Neuronal stem cell (in vitro differentiated cells): ENCODE data around the gene SLC17A7.
A peak's percentile ranks its signal among the peaks of the same experiment; 100 is the strongest.

Source experiments
- DNase-seq: peaks from one replicate; pipeline ENCODE4 v3.0.0-alpha.2; 2013; ENCODE audit warnings: low spot score
- H2AFZ ChIP-seq: one replicate; pipeline ENCODE4 v1.6.1; 2013; ENCODE audit warnings: mild to moderate bottlenecking, low read length, inconsistent platforms
- H2AK5ac ChIP-seq: 2 replicates; pipeline ENCODE4 v1.6.1; 2013; ENCODE audit warnings: low read depth, mild to moderate bottlenecking, inconsistent platforms, low read length, moderate library complexity, mixed read lengths
- H2BK120ac ChIP-seq: 2 replicates; pipeline ENCODE4 v1.6.1; 2013; ENCODE audit warnings: low read depth, mild to moderate bottlenecking, inconsistent platforms, low read length, moderate library complexity, mixed read lengths
- H2BK12ac ChIP-seq: one replicate; pipeline ENCODE4 v1.6.1; 2013; ENCODE audit warnings: low read length, inconsistent platforms
- H2BK15ac ChIP-seq: 2 replicates; pipeline ENCODE4 v1.6.1; 2013; ENCODE audit warnings: mild to moderate bottlenecking, low read length, inconsistent platforms, mixed read lengths
- H2BK5ac ChIP-seq: one replicate; pipeline ENCODE4 v1.6.1; 2013; ENCODE audit warnings: inconsistent platforms, mild to moderate bottlenecking, low read length, moderate library complexity
- H3K14ac ChIP-seq: one replicate; pipeline ENCODE4 v1.6.1; 2013; ENCODE audit warnings: low read length, inconsistent platforms
- H3K18ac ChIP-seq: 2 replicates; pipeline ENCODE4 v1.6.1; 2013; ENCODE audit warnings: low read length, inconsistent platforms
- H3K23ac ChIP-seq: 2 replicates; pipeline ENCODE4 v1.6.1; 2013; ENCODE audit warnings: low read depth, mild to moderate bottlenecking, mixed read lengths, low read length, inconsistent platforms; ENCODE audit not compliant: poor library complexity
- H3K27ac ChIP-seq: replicated peaks from 3 replicates; pipeline ENCODE4 v1.5.1; 2013; ENCODE audit warnings: low read length, inconsistent platforms
- H3K27me3 ChIP-seq, 3 experiments: 2 replicates each; pipeline ENCODE4 v1.6.1; 2013; ENCODE audit warnings: low read length in 3 of 3, mild to moderate bottlenecking in 2 of 3, inconsistent platforms in 1 of 3, low read depth in 1 of 3, mixed read lengths in 1 of 3, moderate library complexity in 1 of 3; ENCODE audit not compliant: control insufficient read depth in 3 of 3, insufficient read depth in 3 of 3
- H3K36me3 ChIP-seq, 2 donors: replicated peaks in 1 of 2; 2 replicates each; pipeline ENCODE4 v1.6.1; 2013; ENCODE audit warnings: low read length in 2 of 2; ENCODE audit not compliant: control insufficient read depth in 2 of 2, insufficient read depth in 2 of 2
- H3K4ac ChIP-seq: 2 replicates; pipeline ENCODE4 v1.6.1; 2013; ENCODE audit warnings: inconsistent platforms, mild to moderate bottlenecking, low read length, moderate library complexity
- H3K4me1 ChIP-seq, 2 donors: 1 replicate in 1 of 2; 2 replicates in 1 of 2; pipeline ENCODE4 v1.6.1; 2013; ENCODE audit warnings: low read length in 2 of 2, low read depth in 1 of 2; ENCODE audit not compliant: control insufficient read depth in 2 of 2, insufficient read depth in 1 of 2
- H3K4me2 ChIP-seq: one replicate; pipeline ENCODE4 v1.6.1; 2013; ENCODE audit warnings: mild to moderate bottlenecking, low read length, inconsistent platforms; ENCODE audit not compliant: insufficient read depth, poor library complexity, severe bottlenecking
- H3K4me3 ChIP-seq, 2 donors: 2 replicates each; pipeline ENCODE4 v1.5.1; 2013; ENCODE audit warnings: low read length in 2 of 2, mild to moderate bottlenecking in 2 of 2, inconsistent platforms in 1 of 2, moderate library complexity in 1 of 2
- H3K79me1 ChIP-seq: one replicate; pipeline ENCODE4 v1.6.1; 2013; ENCODE audit warnings: low read depth, mild to moderate bottlenecking, inconsistent platforms, low read length, moderate library complexity
- H3K9ac ChIP-seq: one replicate; pipeline ENCODE4 v1.6.1; 2013; ENCODE audit warnings: mild to moderate bottlenecking, low read depth, low read length, inconsistent platforms; ENCODE audit not compliant: poor library complexity
- H3K9me3 ChIP-seq, 2 donors: replicated peaks in 1 of 2; 2 replicates each; pipeline versions ENCODE3 to v1.6.1; 2013; ENCODE audit warnings: low read length in 2 of 2, mild to moderate bottlenecking in 2 of 2, inconsistent platforms in 1 of 2, low read depth in 1 of 2, mixed read lengths in 1 of 2, moderate library complexity in 1 of 2; ENCODE audit not compliant: control insufficient read depth in 2 of 2, insufficient read depth in 1 of 2
- H4K8ac ChIP-seq: one replicate; pipeline ENCODE4 v1.6.1; 2013; ENCODE audit warnings: low read depth, mild to moderate bottlenecking, inconsistent platforms, low read length, moderate library complexity
- H4K91ac ChIP-seq: one replicate; pipeline ENCODE4 v1.6.1; 2013; ENCODE audit warnings: low read length, low read depth, mild to moderate bottlenecking, inconsistent platforms; ENCODE audit not compliant: poor library complexity
- WGBS, 2 donors: extraction: QIAGEN DNeasy Blood & Tissue Kit; methylation state at CpG; one replicate each; pipeline ENCODE4 v1.1.7; 2013; ENCODE audit warnings: missing lambda C conversion rate in 2 of 2, mixed read lengths in 1 of 2; ENCODE audit not compliant: insufficient read length in 2 of 2, insufficient replicate concordance in 1 of 2; ENCODE audit errors: extremely low coverage in 2 of 2; 5-methylcytosine and 5-hydroxymethylcytosine counted together

SLC17A7 gene

DNA sequence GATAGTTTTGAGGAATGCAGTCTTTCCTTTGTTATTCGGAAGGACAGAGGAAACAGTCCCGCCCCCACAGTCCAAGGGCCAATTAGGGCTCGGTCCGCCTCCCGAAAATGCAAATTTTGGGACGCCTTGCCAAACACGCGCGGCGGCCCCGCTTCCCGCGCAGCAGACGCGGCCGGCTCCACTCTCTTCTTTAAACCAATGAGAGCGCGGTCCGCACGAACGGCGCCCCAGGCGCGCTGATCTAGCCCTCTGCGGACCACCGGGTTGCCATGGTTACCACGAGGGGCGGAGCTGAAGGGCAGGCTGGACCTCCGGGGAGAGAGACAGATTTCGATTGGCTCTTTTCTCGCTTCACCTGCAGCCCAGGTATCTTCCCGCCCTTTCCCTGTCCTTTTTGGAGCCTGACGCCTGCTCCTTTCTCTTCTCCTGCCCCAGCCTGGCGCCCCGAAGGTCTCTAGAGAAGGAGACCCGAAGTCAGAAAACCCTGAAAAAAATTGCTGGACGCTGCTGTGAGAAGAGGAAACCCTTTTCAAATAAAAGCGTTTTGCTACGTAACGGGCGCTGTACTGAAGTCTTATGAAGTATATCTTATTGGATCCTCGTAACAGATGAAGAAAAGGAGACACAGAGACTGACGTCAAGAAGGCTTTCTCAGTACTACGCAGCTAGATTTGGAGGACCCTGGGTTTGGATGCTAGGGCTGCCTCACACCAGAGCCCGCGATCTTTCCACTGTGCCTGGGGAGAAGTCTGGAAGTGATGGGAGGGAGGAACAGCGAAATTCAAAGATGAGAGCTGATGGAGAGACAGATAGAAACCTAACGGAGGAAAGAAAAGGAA lies 20.1 kb downstream of the SLC17A7 start:
- no peak overlapping the region for H2AFZ ChIP-seq
- H4K91ac ChIP-seq = no peak overlapping the region
- no peak overlapping the region for H2BK5ac ChIP-seq
- H3K9me3 ChIP-seq = no peaks in the 10 kb centered on the region
- H3K79me1 ChIP-seq = no peaks in the 10 kb centered on the region
- WGBS, 2 donors = no CpG with 5 or more reads among the region's 48 CpGs
- H2AK5ac ChIP-seq = no peak overlapping the region
- no peak overlapping the region for H2BK15ac ChIP-seq
- H2BK12ac ChIP-seq = no peak overlapping the region
- H3K9ac ChIP-seq = no peak overlapping the region
- no peak overlapping the region for H3K18ac ChIP-seq
- H3K27me3 ChIP-seq = peaks cover 6 to 98% (median 52%) of the 10 kb centered on the region in 3 experiments
- no peak overlapping the region for H3K4ac ChIP-seq
- no peak overlapping the region for H3K4me2 ChIP-seq
- no peak overlapping the region for H4K8ac ChIP-seq
- H3K4me3 ChIP-seq = no peak overlapping the region
- H2BK120ac ChIP-seq = no peak overlapping the region
- peaks cover 11 to 14% of the 10 kb centered on the region in 2 donors for H3K4me1 ChIP-seq
- no peak overlapping the region for H3K27ac ChIP-seq
- H3K14ac ChIP-seq = no peak overlapping the region
- H3K23ac ChIP-seq = no peak overlapping the region
- no peaks in the 10 kb centered on the region for H3K36me3 ChIP-seq
- DNase-seq = peak; percentile 88

DNA sequence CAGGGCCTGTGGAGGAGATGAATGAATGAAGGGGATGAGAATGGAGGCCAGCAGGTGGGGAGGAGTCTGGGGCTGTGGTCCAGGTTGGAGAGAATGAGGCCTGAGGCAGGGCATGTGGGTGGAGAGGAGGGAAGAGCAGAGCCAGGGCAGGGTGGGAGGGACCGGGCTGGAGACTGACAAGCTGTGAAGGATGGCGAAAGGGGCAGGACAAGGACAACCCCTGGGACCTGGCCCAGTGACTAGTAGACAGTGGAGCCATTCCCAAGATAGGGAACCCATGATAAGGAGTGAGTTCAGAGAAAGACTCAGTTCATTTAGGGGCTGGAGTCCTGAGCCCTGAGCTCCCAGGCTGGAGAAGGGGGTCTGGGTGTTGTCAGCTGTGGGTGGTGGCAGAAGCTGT lies 21.1 kb downstream of the SLC17A7 start:
- no peak overlapping the region for H3K4me3 ChIP-seq
- H3K9me3 ChIP-seq = no peaks in the 10 kb centered on the region
- H4K91ac ChIP-seq = no peak overlapping the region
- H2AK5ac ChIP-seq = no peak overlapping the region
- H2BK5ac ChIP-seq = no peak overlapping the region
- no peak overlapping the region for H3K4me2 ChIP-seq
- H2BK12ac ChIP-seq = no peak overlapping the region
- no peak overlapping the region for H3K18ac ChIP-seq
- H3K79me1 ChIP-seq = no peaks in the 10 kb centered on the region
- no peak overlapping the region for H4K8ac ChIP-seq
- no peak overlapping the region for H2BK120ac ChIP-seq
- no peak overlapping the region for H3K9ac ChIP-seq
- peaks cover 5 to 95% (median 41%) of the 10 kb centered on the region in 3 experiments for H3K27me3 ChIP-seq
- peaks cover 11 to 14% of the 10 kb centered on the region in 2 donors for H3K4me1 ChIP-seq
- no peak overlapping the region for H3K14ac ChIP-seq
- H2AFZ ChIP-seq = no peak overlapping the region
- no peak overlapping the region for H2BK15ac ChIP-seq
- H3K4ac ChIP-seq = no peak overlapping the region
- H3K23ac ChIP-seq = no peak overlapping the region
- no peaks in the 10 kb centered on the region for H3K36me3 ChIP-seq
- no CpG with 5 or more reads among the region's 2 CpGs for WGBS, 2 donors
- no peak for DNase-seq
- H3K27ac ChIP-seq = no peak overlapping the region

DNA sequence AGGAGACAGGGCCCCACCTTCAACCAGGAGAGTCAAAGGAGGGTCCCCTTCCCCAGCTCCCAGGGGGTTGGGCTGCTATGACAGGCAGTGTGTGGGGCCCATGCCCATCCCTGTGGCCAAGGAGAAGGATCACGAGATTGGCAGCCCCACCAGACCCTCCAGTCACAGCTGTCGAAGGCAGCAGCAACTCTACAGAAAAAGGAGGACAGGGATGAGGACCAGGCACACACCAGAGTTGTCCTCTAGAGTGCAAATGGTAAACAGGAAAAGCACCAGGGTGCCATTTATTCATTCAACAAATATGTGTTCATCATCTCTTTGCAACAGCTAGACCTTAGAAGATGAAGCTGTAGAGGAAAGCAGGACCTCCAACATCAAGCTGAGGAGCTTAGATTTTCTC lies 22.2 kb downstream of the SLC17A7 start:
- no peak overlapping the region for H4K8ac ChIP-seq
- H3K4me3 ChIP-seq = no peak overlapping the region
- peaks cover 11 to 17% of the 10 kb centered on the region in 2 donors for H3K4me1 ChIP-seq
- no peak overlapping the region for H4K91ac ChIP-seq
- no peaks in the 10 kb centered on the region for H3K36me3 ChIP-seq
- H3K18ac ChIP-seq = no peak overlapping the region
- no peak overlapping the region for H2BK120ac ChIP-seq
- no peak overlapping the region for H2BK12ac ChIP-seq
- peaks cover 5 to 92% (median 33%) of the 10 kb centered on the region in 3 experiments for H3K27me3 ChIP-seq
- H2BK5ac ChIP-seq = no peak overlapping the region
- no peak overlapping the region for H2AK5ac ChIP-seq
- H3K79me1 ChIP-seq = no peaks in the 10 kb centered on the region
- H2BK15ac ChIP-seq = no peak overlapping the region
- H3K9ac ChIP-seq = no peak overlapping the region
- no peak overlapping the region for H2AFZ ChIP-seq
- whole genome bisulfite sequencing, 2 donors = no CpG with 5 or more reads among the region's 2 CpGs
- no peak overlapping the region for H3K4me2 ChIP-seq
- no peak overlapping the region for H3K23ac ChIP-seq
- no peaks in the 10 kb centered on the region for H3K9me3 ChIP-seq
- H3K14ac ChIP-seq = no peak overlapping the region
- H3K4ac ChIP-seq = no peak overlapping the region
- no peak overlapping the region for H3K27ac ChIP-seq
- DNase-seq = no peak

DNA sequence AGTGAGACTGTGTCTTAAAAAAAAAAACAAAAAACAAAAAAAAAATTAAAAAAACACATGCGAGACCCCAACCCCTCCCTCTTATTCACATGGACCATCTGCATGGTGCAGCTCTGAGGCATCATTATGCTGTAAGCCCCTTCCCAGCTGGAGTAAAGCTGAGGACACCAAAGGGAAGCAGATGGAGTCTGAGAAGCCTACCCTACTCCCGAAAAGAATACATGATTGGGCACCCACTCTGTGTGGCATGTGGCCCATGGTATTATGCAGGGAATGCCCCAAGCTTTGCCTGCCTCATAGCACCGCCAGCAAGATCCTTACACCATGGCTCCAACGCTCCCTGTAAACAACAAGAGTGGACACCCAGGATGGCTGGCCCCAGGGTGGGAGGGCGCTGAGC lies 22.8 kb downstream of the SLC17A7 start:
- no peaks in the 10 kb centered on the region for H3K9me3 ChIP-seq
- no peak overlapping the region for H3K4me3 ChIP-seq
- H3K9ac ChIP-seq = no peak overlapping the region
- no peak overlapping the region for H2AK5ac ChIP-seq
- peaks cover 7 to 17% of the 10 kb centered on the region in 2 donors for H3K4me1 ChIP-seq
- no peak overlapping the region for H3K14ac ChIP-seq
- H4K91ac ChIP-seq = no peak overlapping the region
- H4K8ac ChIP-seq = no peak overlapping the region
- no peak overlapping the region for H2BK15ac ChIP-seq
- no peaks in the 10 kb centered on the region for H3K36me3 ChIP-seq
- H2AFZ ChIP-seq = no peak overlapping the region
- H3K4ac ChIP-seq = no peak overlapping the region
- H3K27ac ChIP-seq = no peak overlapping the region
- H3K4me2 ChIP-seq = no peak overlapping the region
- H2BK12ac ChIP-seq = no peak overlapping the region
- no peak overlapping the region for H3K18ac ChIP-seq
- H3K27me3 ChIP-seq = peaks cover 5 to 91% (median 26%) of the 10 kb centered on the region in 3 experiments
- DNase-seq = no peak
- no peak overlapping the region for H2BK120ac ChIP-seq
- H3K79me1 ChIP-seq = no peaks in the 10 kb centered on the region
- no peak overlapping the region for H3K23ac ChIP-seq
- H2BK5ac ChIP-seq = no peak overlapping the region
- WGBS, 2 donors = no CpG with 5 or more reads among the region's 5 CpGs
